SHP77 treated with DMSO at 0.1 percent for 48 hours (cell line): ENCODE results near the gene SEPHS1.
"Not testable (repeated sequence)": the region's sequence is repeated elsewhere in the genome, so short reads cannot be mapped to it uniquely, and the experiment has no call there.

Source experiments
- DNase-seq: peaks from one replicate; lab custom pipeline; 2025; lab: John Stamatoyannopoulos, UW

The SEPHS1 gene

DNA sequence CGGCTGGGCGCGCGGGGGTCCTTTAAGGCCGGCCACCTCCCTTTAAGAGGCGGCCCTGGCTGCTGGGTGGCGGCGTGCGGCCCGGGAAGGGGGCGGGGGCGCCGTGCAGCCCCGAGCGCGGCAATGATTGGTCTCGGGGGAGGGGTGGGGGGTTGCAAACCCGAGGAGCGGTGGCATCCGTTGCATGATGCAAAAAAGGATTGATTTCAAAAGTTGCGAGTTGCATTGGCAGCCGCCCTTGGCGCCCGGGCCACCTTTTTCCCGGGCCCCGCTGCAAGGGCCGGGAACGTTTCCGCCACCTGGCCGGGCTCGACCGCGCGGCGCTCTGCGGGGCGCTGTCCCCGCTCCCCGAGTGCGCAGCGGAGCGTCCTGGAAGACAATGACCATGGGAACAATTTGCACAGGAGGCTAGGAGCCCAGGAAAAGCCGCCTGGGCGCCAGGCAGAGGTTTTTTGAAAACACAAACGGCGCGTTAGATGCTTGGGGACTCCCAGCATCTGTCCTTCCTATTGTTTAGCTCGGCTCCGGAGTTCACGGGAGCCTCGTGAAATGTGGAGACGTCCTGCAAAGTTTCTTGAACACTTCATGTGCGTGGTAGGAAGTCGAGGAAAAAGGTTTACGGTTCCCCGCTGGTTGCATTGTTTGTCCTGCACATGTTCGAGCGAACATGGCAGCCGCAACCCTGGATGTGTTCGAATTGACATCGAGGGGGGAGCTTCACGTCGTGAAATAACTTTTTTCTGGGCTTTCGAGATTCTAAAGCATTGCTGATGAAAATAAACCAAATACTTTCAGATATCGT, at the start of gene SEPHS1:
TSS of gene SEPHS1 (minus strand) at position 78 of the 802 bp plus-strand sequence. CDS start 3,343 bp downstream, outside the sequence.
- DNase-seq = peak; percentile 63

- no peak for DNase-seq
Observed at GRCh38 chr10:13397052-13397451, 49.0 kb upstream of the SEPHS1 start.

- DNase-seq = no peak
Observed at GRCh38 chr10:13396369-13396768, 48.3 kb upstream of the SEPHS1 start.

GRCh38 chr10:13395540-13395939, 47.4 kb upstream of the SEPHS1 start:
- DNase-seq = no peak

- no peak for DNase-seq
Observed at GRCh38 chr10:13393640-13394039, 45.5 kb upstream of the SEPHS1 start.

GRCh38 chr10:13392701-13393100, 44.6 kb upstream of the SEPHS1 start:
- no peak for DNase-seq

GRCh38 chr10:13390604-13391522, 42.8 kb upstream of the SEPHS1 start:
- no peak for DNase-seq

GRCh38 chr10:13388478-13389230, 40.6 kb upstream of the SEPHS1 start:
- DNase-seq = no peak

- DNase-seq = no peak
Observed at GRCh38 chr10:13386021-13386420, 37.9 kb upstream of the SEPHS1 start.

DNA sequence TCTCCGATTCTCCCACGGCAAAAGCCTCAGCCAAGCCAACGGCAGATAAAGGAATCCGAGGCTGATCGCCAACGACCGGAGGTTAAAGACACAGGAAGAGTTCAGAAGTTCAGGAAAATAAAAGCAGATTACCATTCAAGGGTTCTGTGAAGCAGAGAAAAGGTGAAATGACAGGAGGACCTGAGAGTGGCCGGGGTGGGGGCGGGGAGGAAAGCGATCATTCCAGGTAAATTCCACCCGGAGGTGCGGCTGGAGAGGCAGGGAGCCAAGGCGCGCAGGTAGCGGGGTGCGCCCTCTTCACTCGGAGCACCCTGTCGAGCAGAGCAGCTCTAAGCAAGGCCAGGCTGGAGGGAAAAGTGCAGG, 35.3 kb upstream of the SEPHS1 start:
- DNase-seq = no peak

DNA sequence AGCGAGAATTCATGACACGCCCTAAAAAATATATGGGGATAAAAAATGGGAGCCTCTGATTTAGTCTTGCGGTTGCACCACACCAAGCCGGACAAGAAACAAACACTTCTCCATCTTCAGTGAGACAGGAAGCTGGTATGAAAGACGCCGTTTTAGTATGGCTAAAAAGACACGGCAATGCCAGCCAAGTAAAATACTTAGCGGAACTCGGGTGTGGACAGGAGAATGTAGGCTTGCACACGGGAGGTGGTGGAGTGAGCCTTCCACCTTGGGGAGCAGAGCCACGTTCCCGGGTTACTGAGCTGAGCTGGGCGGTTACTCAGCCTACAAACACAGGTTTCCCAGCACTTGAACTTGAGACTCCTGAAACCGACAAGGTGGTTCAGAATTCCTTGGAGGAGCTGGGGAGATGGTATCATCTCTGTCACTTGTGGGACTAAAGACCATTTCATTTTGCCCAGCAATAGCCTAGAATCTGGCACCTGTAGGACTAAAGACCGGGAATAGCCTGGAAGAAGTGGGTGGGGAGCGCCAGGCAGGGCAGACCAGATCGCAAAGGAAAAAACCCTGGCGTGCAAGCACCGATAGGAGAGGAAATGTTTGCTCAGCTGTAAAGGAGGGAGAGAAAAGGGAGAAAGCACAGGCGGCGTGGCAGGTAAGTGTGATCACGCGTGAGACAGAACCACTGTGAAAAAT, 34.8 kb upstream of the SEPHS1 start:
- DNase-seq = no peak

DNA sequence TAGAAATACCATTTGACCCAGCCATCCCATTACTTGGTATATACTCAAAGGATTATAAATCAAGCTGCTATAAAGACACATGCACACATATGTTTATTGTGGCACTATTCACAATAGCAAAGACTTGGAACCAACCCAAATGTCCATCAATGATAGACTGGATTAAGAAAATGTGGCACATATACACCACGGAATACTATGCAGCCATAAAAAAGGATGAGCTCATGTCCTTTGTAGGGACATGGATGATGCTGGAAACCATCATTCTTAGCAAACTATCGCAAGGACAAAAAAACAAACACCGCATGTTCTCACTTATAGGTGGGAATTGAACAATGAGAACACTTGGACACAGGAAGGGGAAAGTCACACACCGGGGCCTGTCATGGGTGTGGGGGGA, 31.0 kb upstream of the SEPHS1 start:
- DNase-seq = not testable (repeated sequence)

DNA sequence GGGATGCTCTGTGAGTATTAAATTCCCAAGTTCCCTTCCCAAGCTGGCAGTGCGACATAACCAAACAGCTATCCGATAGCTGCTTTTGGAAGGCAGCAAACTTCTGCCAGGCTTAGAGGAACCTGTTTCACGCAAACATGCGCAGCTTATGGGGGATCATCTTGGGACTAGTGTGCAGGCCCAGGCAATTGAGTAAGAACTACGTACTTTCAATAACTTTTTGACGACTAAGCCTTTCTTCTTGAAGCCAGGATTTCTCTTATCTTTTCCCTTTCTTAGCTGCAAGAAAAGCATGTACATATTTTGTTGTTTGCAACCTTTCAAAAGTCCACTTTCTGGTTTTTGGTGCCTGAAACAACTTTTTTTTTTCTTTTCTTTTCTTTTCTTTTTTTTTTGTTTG, 28.7 kb upstream of the SEPHS1 start:
- no peak for DNase-seq

- DNase-seq = no peak
Observed at GRCh38 chr10:13376297-13376696, 28.2 kb upstream of the SEPHS1 start.

GRCh38 chr10:13375791-13376190, 27.7 kb upstream of the SEPHS1 start:
- no peak for DNase-seq

GRCh38 chr10:13373644-13374043, 25.6 kb upstream of the SEPHS1 start:
- DNase-seq = no peak

DNA sequence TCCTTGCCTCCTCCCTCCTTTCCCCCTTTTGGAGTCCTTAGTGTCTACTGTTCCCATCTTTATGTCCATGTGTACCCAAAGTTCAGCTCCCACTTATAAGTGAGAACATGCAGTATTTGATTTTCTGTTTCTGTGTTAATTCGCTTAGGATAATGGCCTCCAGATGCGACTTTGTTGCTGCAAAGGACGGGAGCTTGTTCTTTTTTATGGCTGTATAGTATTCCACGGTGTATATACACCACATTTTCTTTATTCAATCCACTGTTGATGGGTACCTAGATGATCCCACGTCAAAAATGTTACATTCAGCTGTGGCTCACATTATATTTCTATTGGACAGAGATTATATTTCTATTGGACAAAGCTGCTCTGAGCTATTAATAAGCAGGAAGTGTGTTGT, 24.4 kb upstream of the SEPHS1 start:
- no peak for DNase-seq

DNA sequence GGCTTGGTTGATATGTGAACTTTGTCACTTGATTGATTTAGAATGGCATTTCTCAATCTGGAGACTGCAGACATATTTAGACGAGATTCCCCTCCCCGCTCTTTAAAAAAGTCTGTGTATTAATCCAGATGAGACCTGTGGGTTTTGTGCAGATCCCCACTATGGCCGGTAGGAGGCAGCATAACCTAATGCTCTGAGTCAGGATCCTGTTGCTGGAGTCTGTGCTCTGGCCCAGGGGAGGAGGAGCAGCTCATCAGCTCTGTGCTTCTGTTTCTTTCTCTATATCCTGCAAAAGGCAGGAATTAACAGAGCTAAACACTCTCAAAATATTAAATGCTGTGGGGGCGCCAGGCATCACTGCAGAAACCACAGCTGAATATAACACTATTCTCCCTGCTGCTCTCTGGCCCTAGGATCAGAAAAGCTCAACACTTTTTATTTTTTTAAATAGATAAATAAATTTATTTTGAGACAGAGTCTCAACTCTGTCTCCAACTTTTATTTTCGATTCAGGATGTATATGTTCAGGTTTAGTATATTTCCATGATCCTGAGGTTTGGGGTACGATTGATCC, 23.9 kb upstream of the SEPHS1 start:
- peak; percentile 36 for DNase-seq

GRCh38 chr10:13366891-13367290, 18.8 kb upstream of the SEPHS1 start:
- DNase-seq = no peak

DNA sequence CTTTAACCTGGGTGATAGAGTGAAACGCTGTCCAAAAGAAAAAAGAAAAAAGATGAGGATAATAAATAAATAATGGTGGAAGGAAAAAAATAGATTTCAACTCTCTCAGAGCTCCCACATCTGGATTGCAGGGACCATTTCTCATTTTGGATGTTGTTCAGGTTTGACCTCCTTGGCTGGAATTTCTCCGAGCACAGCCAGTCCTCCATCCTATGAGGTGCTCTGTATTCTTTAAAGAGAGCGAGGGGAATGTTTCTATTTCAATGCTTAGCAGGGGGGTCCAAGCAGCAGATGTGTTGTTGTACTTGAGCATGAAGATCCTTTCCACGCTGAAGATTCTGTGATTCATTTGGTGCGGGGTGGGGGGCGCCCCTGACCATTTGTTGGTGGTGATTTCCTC, 17.7 kb upstream of the SEPHS1 start:
- no peak for DNase-seq

GRCh38 chr10:13365243-13365642, 17.1 kb upstream of the SEPHS1 start:
- DNase-seq = no peak
